Parathyroid adenoma (tissue), 2 donors: ENCODE data around the gene RRM1.

Source experiments
- H2AFZ ChIP-seq: fragments of 300-600 bp; sonication (generic); one replicate; pipeline ENCODE4 v1.7.0; 2017; ENCODE audit warnings: antibody characterized with exemption, mild to moderate bottlenecking
- H3K27ac ChIP-seq: fragments of 300-600 bp; sonication (generic); one replicate; pipeline ENCODE4 v1.7.0; 2017
- H3K27me3 ChIP-seq: fragments of 300-600 bp; sonication (generic); one replicate; pipeline ENCODE4 v1.7.0; 2017; ENCODE audit warnings: low read length; ENCODE audit not compliant: control insufficient read depth, insufficient read depth
- H3K36me3 ChIP-seq: fragments of 300-600 bp; sonication (generic); one replicate; pipeline ENCODE4 v1.7.0; 2017; ENCODE audit warnings: low read length; ENCODE audit not compliant: control insufficient read depth, insufficient read depth
- H3K4me1 ChIP-seq: fragments of 300-600 bp; sonication (generic); one replicate; pipeline ENCODE4 v1.7.0; 2017; ENCODE audit warnings: control low read depth
- H3K4me2 ChIP-seq: fragments of 300-600 bp; sonication (generic); one replicate; pipeline ENCODE4 v1.7.0; 2017; ENCODE audit warnings: low read length
- H3K4me3 ChIP-seq: fragments of 300-600 bp; sonication (generic); one replicate; pipeline ENCODE4 v1.7.0; 2017; ENCODE audit warnings: low read depth, low read length
- H3K79me2 ChIP-seq: fragments of 300-600 bp; sonication (generic); one replicate; pipeline ENCODE4 v1.7.0; 2017; ENCODE audit warnings: control low read depth
- H3K9ac ChIP-seq: fragments of 300-600 bp; sonication (generic); one replicate; pipeline ENCODE4 v1.7.0; 2017; ENCODE audit warnings: mild to moderate bottlenecking
- H3K9me3 ChIP-seq: fragments of 300-600 bp; sonication (generic); one replicate; pipeline ENCODE4 v1.7.0; 2017; ENCODE audit warnings: low read length; ENCODE audit not compliant: control insufficient read depth
- CTCF ChIP-seq: fragments of 300-600 bp; sonication (generic); IDR thresholded peaks from one replicate; pipeline ENCODE4 v1.7.0; 2017; ENCODE audit warnings: antibody characterized with exemption, mild to moderate bottlenecking
- donor health status: primary hyperparathyroidism.

RRM1 gene

GRCh38 chr11:4186464-4187054 lies 92.0 kb downstream of the RRM1 start:
- H3K9me3 ChIP-seq, result no peaks in the 10 kb centered on the region
- no peaks in the 10 kb centered on the region for H3K36me3 ChIP-seq
- H3K4me1 ChIP-seq, result no peaks in the 10 kb centered on the region
- H3K9ac ChIP-seq, result no peak overlapping the region
- peak overlapping the region; percentile 95 for H2AFZ ChIP-seq
- peak overlapping the region; percentile 47 for H3K4me3 ChIP-seq
- no peak overlapping the region for H3K4me2 ChIP-seq
- TF ChIP-seq CTCF, result no peak
- H3K27me3 ChIP-seq, result no peaks in the 10 kb centered on the region
- no peaks in the 10 kb centered on the region for H3K79me2 ChIP-seq
- peak overlapping the region; percentile 67 for H3K27ac ChIP-seq

- peak overlapping the region; percentile 47 for H3K4me3 ChIP-seq
- peak overlapping the region; percentile 95 for H2AFZ ChIP-seq
- H3K4me2 ChIP-seq, result peak overlapping the region; percentile 72
- H3K36me3 ChIP-seq, result no peaks in the 10 kb centered on the region
- no peaks in the 10 kb centered on the region for H3K4me1 ChIP-seq
- H3K9ac ChIP-seq, result no peak overlapping the region
- H3K27ac ChIP-seq, result peak overlapping the region; percentile 67
- peak; percentile 85 for TF ChIP-seq CTCF
- no peaks in the 10 kb centered on the region for H3K27me3 ChIP-seq
- no peaks in the 10 kb centered on the region for H3K9me3 ChIP-seq
- no peaks in the 10 kb centered on the region for H3K79me2 ChIP-seq
Observed at GRCh38 chr11:4187055-4187988, 92.7 kb downstream of the RRM1 start.
